NCI-H1092 treated with DMSO at 0.1 percent for 48 hours (cell line): Measurements from ENCODE around the gene SEPSECS.

Experiments used
- DNase-seq: peaks from one replicate; lab custom pipeline; 2025; lab: John Stamatoyannopoulos, UW

SEPSECS gene

DNA sequence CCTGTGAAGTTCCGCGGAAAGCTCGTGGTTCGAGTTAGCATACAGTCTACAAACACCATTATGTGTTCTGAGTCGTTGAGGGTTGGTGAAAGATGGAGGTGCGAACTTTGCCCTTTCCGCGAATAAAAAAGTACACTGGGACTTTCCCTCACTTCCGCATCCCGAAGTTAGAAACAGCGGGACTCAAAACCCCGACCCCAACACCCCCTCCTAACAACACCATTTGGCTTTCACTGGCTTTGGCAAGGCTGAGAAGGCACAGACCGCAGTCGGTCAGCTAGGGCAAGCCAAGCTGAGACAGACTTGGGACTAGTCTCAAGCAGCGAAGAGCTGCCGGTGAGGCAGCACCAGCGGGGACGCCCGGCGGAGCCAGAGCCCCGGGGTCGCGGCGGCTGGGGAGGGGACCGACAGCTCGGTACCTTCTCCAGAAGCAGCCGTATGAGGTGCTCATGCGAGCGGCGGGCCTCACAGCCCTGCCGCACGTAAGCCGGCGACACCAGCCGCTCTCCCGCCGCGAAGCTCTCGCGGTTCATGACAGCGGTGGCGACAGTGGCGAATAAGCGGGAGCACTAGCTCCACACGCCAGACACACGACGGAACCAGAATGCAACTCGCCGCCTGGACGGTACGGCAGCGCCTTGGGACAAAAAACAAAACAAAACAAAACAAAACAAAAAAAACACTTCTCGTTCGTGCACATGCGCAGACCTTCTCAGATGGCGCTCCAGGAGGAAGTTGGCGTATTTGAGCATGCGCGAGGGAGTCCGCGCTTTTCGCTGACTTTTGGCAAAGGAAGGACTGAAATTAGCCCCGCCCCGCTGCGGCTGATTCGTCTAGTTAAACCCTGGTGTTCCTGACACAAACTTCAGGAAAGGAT, at the start of gene SEPSECS:
TSS of gene SEPSECS (minus strand) at position 613 of the 877 bp plus-strand sequence. CDS start at position 533, 80 bp downstream.
- peak; percentile 96 for DNase-seq

DNA sequence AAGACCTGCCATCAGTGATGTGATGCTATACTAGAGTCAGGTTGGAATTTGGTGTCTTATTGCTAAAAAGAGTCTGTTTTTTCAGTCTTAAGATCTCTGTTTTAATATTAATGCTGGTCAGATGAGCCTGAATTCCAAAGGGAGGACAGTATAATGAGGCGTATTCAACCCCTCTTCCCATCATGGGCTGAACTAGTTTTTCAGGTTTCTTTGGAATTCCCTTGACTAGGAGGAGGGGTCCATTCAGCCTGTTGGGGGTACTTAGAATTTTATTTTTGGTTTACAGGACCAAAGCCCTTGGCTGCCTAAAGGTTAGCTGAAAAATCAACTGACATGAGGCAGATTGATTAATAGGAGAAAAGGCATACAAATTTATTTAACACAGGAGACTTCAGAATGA, 49.5 kb upstream of the SEPSECS start:
- no peak for DNase-seq

DNA sequence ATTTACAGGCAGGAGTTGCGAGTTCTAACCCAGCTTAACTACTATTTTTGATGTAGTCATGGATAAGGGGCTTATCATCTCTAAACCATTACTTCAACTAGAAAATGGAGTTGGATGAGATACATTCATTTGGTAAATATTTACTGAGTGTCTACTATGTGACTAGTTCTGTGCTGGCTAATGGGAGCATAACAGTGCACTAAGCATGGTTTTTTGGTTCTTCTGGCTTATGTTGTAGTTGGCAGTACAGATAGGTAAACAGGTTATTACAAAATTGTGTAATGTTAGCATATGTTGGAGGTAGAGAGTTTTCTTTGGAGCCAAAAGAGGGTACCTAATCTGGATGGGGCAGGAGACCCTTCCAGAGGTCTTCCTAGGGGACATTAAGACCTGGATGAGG, 47.7 kb upstream of the SEPSECS start:
- DNase-seq = no peak

DNA sequence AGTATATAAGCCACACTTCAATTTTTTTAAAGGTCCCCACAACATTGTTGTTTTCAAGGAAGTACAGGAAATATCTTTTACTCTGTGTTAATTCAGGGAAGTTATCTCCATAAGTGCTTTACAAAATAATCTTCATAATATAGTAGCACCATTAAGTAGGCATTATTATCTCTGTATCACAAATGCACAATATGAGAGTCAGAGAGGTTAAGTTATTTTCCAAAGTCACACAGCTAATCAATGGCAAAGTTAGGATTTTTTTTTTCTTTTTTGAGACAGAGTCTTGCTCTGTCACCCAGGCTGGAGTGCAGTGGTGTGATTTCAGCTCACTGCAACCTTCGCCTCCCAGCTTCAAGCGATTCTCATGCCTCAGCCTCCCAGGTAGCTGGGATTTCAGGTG, 38.5 kb upstream of the SEPSECS start:
- no peak for DNase-seq

DNA sequence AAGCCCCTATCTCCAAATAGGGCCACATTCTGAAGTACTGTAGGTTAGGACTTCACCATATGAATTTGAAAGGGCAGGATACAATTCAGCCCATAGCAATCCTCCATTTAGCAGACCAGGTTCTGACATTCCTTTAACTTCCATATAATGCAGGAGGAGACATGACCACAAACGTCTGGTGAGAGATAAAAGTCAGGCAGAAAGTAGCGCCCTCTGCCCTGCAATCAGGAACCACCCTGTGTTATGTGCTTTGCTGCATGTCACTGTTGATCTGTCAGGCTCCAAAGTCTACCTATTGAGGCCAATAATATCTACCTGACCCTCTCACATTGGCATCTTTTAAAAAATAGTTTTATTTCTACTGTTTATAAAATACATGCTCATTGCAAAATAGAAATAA, 30.2 kb upstream of the SEPSECS start:
- DNase-seq = no peak

DNA sequence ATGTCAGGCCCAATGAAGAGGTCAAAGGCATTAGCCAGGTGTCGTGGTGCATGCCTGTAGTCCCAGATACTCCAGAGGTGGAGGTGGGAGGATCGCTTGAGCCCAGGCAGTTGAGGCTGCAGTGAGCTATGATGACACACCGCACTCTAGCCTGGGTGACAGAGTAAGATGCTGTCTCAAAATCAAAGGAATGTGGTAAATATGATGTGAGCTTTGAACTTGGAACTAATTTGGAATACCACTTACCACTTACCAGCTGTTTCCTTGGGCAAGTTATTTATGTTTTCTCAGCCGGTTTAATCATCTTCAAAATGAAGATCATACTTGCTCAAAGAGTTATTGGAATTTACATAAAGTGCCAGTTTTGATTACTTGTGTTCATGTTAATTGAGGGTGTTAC, 23.8 kb upstream of the SEPSECS start:
- DNase-seq = no peak

DNA sequence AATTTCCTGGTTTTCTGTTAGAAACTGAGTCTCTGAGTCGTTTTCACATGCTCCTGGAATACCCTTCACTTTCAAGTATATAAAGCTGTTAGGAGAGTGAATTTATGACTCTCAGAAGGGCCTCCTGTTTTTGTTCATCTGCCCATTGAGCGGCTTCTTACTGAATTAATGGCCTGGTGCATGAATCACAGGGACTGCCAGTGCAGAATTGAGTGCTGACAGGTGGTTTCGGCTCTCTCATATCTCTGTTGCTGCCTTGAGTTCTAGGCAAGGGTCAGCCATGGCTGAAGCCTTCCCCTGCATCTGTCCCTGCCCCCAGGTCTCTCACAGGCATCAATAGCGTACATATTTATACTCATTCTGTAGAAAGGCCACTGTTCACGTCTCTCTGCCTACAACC, 22.7 kb upstream of the SEPSECS start:
- DNase-seq = no peak

DNA sequence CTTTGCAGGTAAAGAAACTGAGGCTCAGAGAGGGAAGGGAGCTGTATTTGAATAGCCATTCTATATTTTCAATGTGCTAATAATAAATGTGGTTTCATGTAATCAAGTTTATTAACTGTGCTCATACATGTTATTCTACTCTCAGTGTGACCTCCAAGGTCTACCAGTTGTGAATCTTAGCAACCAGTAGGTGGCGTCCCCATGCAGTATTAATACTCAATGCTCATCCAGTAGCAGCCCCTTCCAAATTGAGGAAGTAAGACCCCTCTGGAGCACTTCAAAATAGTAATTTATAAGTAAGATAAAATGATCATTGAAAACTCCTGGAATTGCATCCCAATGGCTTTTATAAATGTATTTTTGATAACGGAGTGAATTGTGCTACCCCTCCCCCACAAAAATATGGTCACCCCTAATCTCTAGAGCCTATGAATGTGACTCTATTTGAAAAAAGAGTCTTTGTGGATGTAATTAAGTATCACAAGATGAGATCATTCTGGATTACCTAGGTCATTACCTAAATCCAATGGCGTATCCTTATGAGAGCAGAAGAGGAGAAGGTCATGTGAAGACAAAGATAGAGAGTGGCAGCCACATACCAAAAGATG, 20.4 kb upstream of the SEPSECS start:
- DNase-seq = peak; percentile 52

DNA sequence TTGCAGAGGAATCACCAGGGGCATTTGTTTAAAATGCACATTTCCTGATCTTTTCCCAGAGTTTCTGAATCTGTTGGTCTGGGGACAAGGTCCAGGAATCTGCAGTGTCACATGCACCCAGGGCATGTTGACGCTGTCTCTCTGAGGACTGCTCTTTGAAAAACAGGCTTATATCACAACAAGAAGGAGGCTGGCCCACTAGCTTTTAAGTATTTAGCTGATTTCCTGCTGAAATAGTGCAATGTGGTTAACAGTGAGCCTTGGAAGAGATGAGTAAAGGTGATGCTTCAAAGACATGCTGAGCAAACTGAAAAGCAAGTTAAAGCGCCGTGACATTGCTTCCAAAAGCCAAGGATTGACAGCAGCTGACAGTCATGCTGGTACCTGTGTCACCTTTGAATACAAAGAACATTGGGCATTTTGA, 18.6 kb upstream of the SEPSECS start:
- DNase-seq = no peak

DNA sequence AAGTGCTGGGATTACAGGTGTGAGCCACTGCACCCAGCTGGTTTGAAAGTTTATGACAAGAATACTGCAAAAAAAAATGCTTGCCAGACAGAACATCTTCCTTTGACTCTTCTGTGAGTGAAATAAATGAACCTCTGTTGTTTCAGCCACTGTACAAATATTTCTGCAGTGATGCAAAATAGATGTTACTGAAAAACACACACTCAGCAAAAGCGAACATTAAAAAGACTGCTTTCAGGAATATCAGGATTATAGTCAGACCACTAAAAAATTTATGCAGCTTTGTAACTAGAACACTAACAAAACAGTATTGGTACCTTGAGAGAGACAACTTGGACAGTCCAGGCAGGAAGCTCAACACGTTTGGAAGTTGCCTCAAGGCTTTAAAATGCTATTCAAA, 16.9 kb upstream of the SEPSECS start:
- DNase-seq = no peak

DNA sequence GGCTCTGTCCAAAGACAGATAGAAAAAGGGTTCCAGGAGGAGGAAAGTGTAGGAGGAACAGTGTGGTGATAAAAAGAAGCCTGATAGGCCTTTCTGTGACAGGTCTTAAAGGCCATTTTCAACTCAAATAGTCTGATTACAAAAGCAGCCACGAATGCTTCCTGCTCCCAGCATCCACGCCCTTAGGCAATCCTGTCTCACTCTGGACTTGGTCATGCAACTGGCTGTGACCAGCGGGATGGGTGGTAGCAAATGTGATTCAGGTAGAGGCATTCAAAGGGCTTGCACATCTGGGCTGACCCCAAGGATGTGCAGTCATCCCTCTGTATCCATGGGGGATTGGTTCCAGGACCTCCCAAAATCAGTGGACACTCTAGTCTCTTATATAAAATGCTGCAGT, 14.4 kb upstream of the SEPSECS start:
- no peak for DNase-seq

DNA sequence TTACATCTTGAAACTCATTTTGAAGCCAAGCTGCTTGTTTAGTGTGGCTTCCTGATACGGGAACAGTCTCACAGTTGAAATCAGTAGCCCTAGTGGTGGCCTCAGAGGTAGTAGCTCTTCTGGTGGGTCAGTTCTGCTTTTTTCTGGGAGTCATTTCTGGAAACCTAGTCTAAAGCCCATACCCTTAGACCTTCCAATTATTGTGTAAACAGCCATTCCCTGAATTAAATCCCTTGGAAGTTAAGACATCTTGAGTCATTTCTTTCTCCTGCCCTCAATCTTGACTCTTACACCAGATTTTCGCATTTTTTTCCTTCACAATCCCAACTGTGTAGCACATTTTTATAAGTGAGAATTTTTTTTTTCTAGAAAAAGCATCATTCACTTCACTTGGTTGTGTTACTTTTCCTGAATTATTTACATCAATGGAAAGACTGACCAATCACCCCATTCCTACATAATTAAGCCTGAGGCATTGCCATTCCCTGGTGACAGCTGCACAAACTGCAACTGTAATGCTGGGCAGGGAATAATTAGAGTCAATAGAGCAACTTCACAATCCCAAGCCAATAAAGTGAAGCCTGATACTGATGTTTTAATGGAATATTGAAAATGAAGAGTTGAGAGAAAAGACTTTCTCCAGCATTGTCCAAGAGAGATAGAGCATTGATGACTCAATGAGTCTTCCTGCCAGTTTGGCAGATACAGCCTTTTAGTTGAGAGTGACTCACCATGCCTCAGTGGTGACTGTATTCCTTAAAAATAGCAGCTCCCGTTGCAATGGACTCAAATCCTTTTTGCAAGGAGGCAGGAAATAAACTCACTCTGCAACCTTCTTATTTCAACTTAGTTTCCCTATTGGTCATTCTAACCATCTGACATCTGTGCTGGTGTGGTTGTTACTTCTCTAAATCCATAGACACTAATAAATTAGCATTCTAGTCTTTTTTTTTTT, 13.0 kb upstream of the SEPSECS start:
- DNase-seq = no peak

DNA sequence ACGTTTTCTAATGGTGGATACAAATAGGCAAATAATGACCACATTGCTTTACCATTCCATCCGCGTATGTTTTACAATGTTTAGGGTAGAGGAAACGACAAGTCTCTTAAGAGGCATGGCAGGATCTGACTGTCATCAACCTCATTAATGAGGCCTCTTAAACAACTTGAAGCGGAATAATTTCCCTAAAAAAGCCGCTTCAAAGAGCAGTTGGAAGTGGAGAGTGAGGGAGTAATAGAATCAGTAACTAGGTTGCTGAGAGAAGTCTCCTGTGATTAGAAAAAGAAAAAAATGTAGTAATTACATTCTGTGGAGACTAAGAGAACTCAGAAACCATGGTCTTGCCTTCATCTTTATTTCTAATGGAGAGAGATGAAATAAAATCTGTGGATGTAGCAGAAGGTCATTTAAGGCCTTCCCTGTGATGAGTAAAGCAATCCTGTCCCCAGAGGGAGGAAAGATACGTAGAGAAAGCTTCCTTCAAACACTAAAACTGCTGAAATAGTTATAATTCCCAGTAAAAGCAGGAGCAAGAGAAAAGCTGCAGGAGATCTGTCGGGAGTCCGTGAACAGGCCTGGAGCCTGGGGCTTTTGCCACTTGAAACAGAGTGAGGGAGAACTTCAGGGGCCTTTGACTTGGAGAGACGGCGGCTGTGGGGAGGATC, 11.1 kb upstream of the SEPSECS start:
- no peak for DNase-seq

DNA sequence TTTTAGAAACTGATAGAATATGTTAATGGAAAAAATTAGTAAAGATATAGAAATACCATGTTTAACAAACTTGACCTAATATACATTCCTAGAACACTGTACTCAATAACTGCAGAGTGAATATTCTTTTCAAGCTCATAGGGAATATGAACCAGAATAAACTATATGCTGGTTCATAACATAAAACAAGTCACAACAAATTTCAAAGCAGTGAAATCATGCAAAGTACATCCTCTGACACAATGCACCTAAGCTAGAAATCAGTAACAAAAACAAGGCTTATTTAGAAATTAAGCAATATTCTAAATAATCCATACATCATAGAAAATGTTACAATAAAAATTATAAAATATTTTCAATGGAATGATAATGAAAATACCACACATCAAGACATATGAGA, 9.2 kb upstream of the SEPSECS start:
- DNase-seq = no peak

DNA sequence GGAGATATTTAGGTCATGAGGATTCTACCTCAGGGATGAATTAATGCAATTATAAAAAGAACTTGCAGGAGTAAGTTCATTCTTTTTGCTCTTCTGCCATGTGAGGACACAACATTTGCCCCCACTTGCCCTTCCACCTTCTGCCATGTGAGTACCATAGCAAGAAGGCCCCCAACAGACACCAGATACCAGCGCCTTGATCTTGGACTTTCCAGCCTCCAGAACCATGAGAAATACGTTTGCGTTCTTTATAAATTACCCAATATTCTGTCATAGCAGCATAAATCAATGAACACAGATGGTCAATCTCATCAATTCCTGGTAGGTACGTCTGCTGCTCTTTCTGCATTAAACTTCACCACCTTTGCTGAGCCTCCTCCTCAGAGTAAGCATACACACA, 5.7 kb upstream of the SEPSECS start:
- no peak for DNase-seq

DNA sequence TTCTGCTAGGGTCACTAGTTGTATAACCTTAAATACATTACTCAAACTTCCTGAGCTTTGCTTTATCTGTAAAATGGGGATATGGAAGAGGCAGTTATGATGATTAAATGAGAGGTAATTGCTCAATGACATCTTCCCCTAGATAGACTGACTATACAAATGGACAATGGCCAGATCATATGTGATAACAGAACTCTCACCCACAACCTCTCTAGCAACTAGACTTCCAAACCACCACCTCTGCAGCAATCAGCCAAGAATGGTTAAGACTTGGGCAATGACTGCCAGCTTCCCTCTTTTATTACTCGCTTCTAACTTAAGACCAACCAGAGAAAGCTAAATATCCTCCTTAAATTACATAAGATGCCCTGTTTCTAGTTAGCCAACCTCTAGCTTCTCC, 2.9 kb upstream of the SEPSECS start:
- DNase-seq = no peak

DNA sequence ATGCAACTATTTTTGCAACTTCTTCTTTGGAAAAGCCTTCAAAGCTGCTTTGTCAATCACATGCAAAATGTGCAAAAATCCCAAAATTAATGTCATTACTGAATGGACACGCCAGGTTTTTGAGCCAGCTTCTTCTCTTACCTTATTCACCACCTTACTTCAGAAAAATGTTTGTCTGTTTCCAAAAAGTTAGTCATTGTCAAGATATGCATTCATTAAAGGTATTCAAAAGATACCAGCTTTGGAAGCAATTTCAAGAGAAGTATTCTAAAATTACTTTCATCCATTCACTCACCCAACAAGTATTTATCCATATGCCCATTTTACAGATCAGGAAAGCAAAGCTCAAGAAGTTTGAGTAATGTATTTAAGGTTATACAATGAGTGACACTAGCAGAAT, 2.3 kb upstream of the SEPSECS start:
- DNase-seq = no peak

DNA sequence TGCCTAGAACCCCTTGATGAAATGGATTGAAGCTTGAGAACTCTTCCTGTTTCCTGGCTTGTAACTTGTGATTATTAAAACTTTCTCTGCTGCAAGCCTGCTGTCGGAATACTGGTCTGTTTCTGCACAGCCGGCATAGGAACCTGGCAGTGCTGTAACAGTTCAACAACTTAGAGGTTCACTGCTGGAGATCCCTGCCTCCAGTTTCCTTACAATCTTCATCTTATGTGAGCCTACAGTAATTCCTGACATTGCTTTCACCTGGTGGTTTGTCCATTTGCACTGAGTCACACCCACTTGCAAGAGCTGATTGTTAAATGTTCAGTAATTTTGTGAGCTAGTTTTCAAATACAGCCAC, 1.3 kb upstream of the SEPSECS start:
- DNase-seq = no peak

DNA sequence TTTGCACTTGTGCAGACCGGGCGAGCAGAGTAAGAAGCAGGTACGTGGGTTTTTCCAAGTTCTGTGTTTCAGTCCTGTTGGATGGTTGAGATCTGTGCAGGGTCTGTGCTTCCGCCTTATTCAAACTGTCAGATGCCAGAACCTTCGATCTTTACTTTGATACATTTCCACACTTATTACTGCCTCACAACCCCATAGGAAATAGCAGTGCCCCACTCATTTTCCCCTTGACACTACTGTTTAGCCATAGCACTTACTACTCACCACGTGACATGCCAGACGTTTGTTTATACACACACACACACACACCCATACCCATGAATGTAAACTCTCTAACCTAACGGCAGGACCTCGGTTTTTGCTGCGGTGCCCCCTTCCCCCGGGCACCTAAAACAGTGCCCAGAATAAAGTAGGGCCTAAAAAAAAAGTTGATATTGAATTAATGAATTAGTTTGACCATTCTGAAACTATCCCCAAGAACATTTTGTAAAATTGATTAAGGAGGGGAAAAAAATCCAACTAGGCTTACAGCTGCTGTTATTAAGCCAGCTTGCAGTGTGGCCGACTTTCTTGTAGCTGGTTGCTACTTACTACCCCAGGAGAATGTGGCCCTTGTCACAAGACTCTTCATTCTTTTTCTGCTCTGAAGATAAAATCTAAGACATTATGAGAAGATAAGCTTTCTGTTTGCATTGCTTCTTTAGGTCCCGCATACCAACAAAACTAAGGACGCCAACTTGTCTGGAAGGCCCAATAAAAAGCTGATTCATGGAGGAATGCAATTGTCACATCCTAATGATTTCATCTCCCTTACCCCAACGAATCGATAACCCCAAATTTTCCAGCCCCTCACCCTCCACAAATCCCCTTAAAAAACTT, 704 bp upstream of the SEPSECS start:
- DNase-seq = no peak

DNA sequence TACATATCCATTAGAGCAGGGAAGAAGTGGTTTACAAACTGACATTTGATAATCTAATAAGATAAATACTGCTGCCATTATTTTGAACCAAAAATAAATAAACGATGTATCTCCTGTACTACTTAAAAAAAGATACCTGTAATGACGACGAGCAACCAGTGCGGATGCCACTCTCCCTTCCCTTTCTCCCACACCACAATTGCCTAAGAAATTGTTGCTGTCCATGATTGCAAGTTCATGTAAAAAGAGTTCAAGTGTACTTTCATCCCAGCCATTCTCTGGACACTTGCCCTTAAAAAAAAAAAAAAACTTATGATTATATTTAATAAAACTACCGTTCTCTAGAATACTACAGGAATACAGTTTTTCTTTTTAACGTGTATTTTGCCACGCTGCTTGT, 1.4 kb downstream of the SEPSECS start:
- no peak for DNase-seq

DNA sequence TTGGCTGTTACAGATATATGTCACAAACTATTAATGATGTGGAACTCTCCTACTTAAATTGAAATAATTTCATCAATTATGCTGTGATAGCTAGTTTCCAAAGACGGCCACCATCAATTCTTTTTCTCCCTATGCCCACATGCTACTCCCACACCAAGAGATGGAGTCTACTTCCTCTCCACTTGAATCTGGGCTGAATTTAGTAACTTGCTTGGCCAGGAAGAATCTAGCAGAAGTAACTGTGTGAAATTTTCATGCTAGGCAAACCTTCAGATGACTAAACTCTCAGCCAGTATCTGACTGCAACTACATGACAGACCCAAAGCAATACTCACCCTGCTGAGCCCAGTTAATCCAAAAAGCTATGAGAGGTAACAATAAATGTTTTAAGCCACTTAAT, 3.2 kb downstream of the SEPSECS start:
- DNase-seq = no peak
